WTC11 (cell line): Measurements from ENCODE around the gene ATP2B2. TPM values are rescaled to one million over a fixed set of nuclear protein-coding genes. Genes with fewer than 3 reads are reported as not detected.

Source experiments
- ATAC-seq: fragments of 200-7000 bp; cut with Tn5 transposase; 2 replicates; pipeline ENCODE4 v1.10.0; 2021; ENCODE audit warnings: mild to moderate bottlenecking, moderate library complexity
- CTCF ChIA-PET: fragments of 300-600 bp; sonication (Branson Sonifier 250); formaldehyde crosslinking; loops from one replicate; lab custom pipeline; 2021; ENCODE audit warnings: antibody characterized with exemption; lab: Charles Lee
- POLR2A ChIA-PET: fragments of 350-600 bp; sonication (Branson Sonifier 250); formaldehyde crosslinking; loops from one replicate; lab custom pipeline; 2021; ENCODE audit warnings: antibody characterized with exemption; lab: Charles Lee
- DNase-seq: peaks from one replicate; pipeline ENCODE4 v3.0.0; 2021; ENCODE audit warnings: low spot score
- H3K27ac Mint-ChIP-seq: 2 replicates; pipeline ENCODE4 v1.8.0; 2021; ENCODE audit warnings: mixed read lengths
- H3K27me3 Mint-ChIP-seq: 2 replicates; pipeline ENCODE4 v1.8.0; 2021; ENCODE audit warnings: low read depth, mild to moderate bottlenecking, moderate library complexity, mixed read lengths
- H3K36me3 Mint-ChIP-seq: 2 replicates; pipeline ENCODE4 v1.8.0; 2021; ENCODE audit warnings: mixed read lengths
- H3K4me1 Mint-ChIP-seq: 2 replicates; pipeline ENCODE4 v1.8.0; 2022; ENCODE audit warnings: mixed read lengths
- H3K4me3 Mint-ChIP-seq: 2 replicates; pipeline ENCODE4 v1.8.0; 2021; ENCODE audit warnings: mild to moderate bottlenecking, moderate library complexity, mixed read lengths
- H3K9me3 Mint-ChIP-seq: 2 replicates; pipeline ENCODE4 v1.8.0; 2021; ENCODE audit warnings: mixed read lengths
- ATF1 ChIP-seq: sonication (generic); formaldehyde crosslinking; IDR thresholded peaks from 2 replicates; pipeline ENCODE4 v1.8.1; 2023; ENCODE audit warnings: mild to moderate bottlenecking, moderate library complexity, missing genetic modification reagents
- CREB1 ChIP-seq: sonication (generic); formaldehyde crosslinking; IDR thresholded peaks from 2 replicates; pipeline ENCODE4 v1.8.0; 2023; ENCODE audit warnings: mild to moderate bottlenecking, missing genetic modification reagents
- CREM ChIP-seq: sonication (generic); formaldehyde crosslinking; IDR thresholded peaks from 2 replicates; pipeline ENCODE4 v1.8.1; 2022; ENCODE audit warnings: mild to moderate bottlenecking, missing genetic modification reagents, moderate library complexity
- E2F5 ChIP-seq: sonication (generic); formaldehyde crosslinking; IDR thresholded peaks from 2 replicates; pipeline ENCODE4 v1.8.1; 2022; ENCODE audit warnings: mild to moderate bottlenecking, moderate library complexity, missing genetic modification reagents
- ELF4 ChIP-seq: sonication (generic); formaldehyde crosslinking; IDR thresholded peaks from 2 replicates; pipeline ENCODE4 v1.8.1; 2022; ENCODE audit warnings: low read depth, mild to moderate bottlenecking, moderate library complexity, missing genetic modification reagents
- FOXP1 ChIP-seq: sonication (generic); formaldehyde crosslinking; IDR thresholded peaks from 2 replicates; pipeline ENCODE4 v1.8.0; 2022; ENCODE audit warnings: missing genetic modification reagents, mild to moderate bottlenecking, moderate library complexity, borderline replicate concordance
- JUN ChIP-seq: sonication (generic); formaldehyde crosslinking; IDR thresholded peaks from 2 replicates; pipeline ENCODE4 v1.8.0; 2023; ENCODE audit warnings: mild to moderate bottlenecking, missing genetic modification reagents
- MAX ChIP-seq: sonication (generic); formaldehyde crosslinking; IDR thresholded peaks from 2 replicates; pipeline ENCODE4 v1.8.0; 2022; ENCODE audit warnings: mild to moderate bottlenecking, missing genetic modification reagents
- MXD4 ChIP-seq: fragments of 250-450 bp; sonication (Bioruptor Pico); IDR thresholded peaks from 2 replicates; pipeline ENCODE4 v1.8.0; 2021; ENCODE audit warnings: mild to moderate bottlenecking, moderate library complexity, borderline replicate concordance
- NR2C2 ChIP-seq: sonication (generic); formaldehyde crosslinking; IDR thresholded peaks from 2 replicates; pipeline ENCODE4 v1.8.0; 2022; ENCODE audit warnings: mild to moderate bottlenecking, missing genetic modification reagents
- NR3C1 ChIP-seq: sonication (generic); formaldehyde crosslinking; conservative IDR thresholded peaks from 2 replicates; pipeline ENCODE4 v1.8.1; 2023; ENCODE audit warnings: low read depth, mild to moderate bottlenecking, missing genetic modification reagents
- SOX15 ChIP-seq: fragments of 250-450 bp; sonication (Bioruptor Pico); IDR thresholded peaks from 2 replicates; pipeline ENCODE4 v1.9.0; 2021; ENCODE audit warnings: mild to moderate bottlenecking
- SP1 ChIP-seq: sonication (generic); formaldehyde crosslinking; conservative IDR thresholded peaks from 2 replicates; pipeline ENCODE4 v1.8.1; 2022; ENCODE audit warnings: missing genetic modification reagents
- TCF7 ChIP-seq: sonication (generic); formaldehyde crosslinking; IDR thresholded peaks from 2 replicates; pipeline ENCODE4 v1.8.0; 2022; ENCODE audit warnings: mild to moderate bottlenecking, low read depth, missing genetic modification reagents, moderate library complexity
- TEAD4 ChIP-seq: sonication (generic); formaldehyde crosslinking; IDR thresholded peaks from 2 replicates; pipeline ENCODE4 v1.8.0; 2022; ENCODE audit warnings: mild to moderate bottlenecking, missing genetic modification reagents
- USF2 ChIP-seq: sonication (generic); formaldehyde crosslinking; IDR thresholded peaks from 2 replicates; pipeline ENCODE4 v1.8.1; 2023; ENCODE audit warnings: mild to moderate bottlenecking, missing genetic modification reagents, moderate library complexity
- ZNF138 ChIP-seq: sonication (generic); formaldehyde crosslinking; conservative IDR thresholded peaks from 2 replicates; pipeline ENCODE4 v1.8.1; 2022; ENCODE audit warnings: mild to moderate bottlenecking, moderate library complexity, missing genetic modification reagents
- ZNF263 ChIP-seq: sonication (generic); formaldehyde crosslinking; IDR thresholded peaks from 2 replicates; pipeline ENCODE4 v1.8.1; 2022; ENCODE audit warnings: low read depth, mild to moderate bottlenecking, moderate library complexity, missing genetic modification reagents
- ZNF416 ChIP-seq: fragments of 250-450 bp; sonication (Bioruptor Pico); IDR thresholded peaks from 2 replicates; pipeline ENCODE4 v1.9.0; 2021; ENCODE audit warnings: mild to moderate bottlenecking, inconsistent platforms
- total RNA-seq: library from RNA; stranded (reverse); gene quantifications from 3 replicates; pipeline ENCODE4 v1.2.3, GENCODE V29; 2021
- TF ChIP-seq, protein P1 (sequence below): fragments of 250-450 bp; sonication (Bioruptor Pico); IDR thresholded peaks from 2 replicates; pipeline ENCODE4 v2.1.2; 2022; ENCODE audit warnings: mild to moderate bottlenecking, moderate library complexity
- TF ChIP-seq, protein P2 (sequence below): sonication (generic); formaldehyde crosslinking; IDR thresholded peaks from 2 replicates; pipeline ENCODE4 v1.8.0; 2022; ENCODE audit warnings: mild to moderate bottlenecking, missing genetic modification reagents
- TF ChIP-seq, protein P3 (sequence below): sonication (generic); formaldehyde crosslinking; IDR thresholded peaks from 2 replicates; pipeline ENCODE4 v1.8.1; 2023; ENCODE audit warnings: mild to moderate bottlenecking, missing genetic modification reagents, moderate library complexity
- TF ChIP-seq, protein P4 (sequence below): fragments of 200-600 bp; IDR thresholded peaks from 2 replicates; pipeline ENCODE4 v1.8.0; 2022; ENCODE audit warnings: antibody characterized with exemption
- TF ChIP-seq, protein P5 (sequence below): sonication (generic); formaldehyde crosslinking; conservative IDR thresholded peaks from 2 replicates; pipeline ENCODE4 v1.8.1; 2022; ENCODE audit warnings: mild to moderate bottlenecking, missing genetic modification reagents
- TF ChIP-seq, protein P6 (sequence below): sonication (generic); formaldehyde crosslinking; IDR thresholded peaks from 2 replicates; pipeline ENCODE4 v1.8.1; 2023; ENCODE audit warnings: mild to moderate bottlenecking, missing genetic modification reagents, borderline replicate concordance

ATP2B2 gene
- total RNA-seq, 1 experiment from 2014 or later, result 0.48 TPM

GRCh38 chr3:10379961-10380360 is 125.4 kb downstream of the ATP2B2 start (continued):
- no peak for TF ChIP-seq SOX15
- no peak for TF ChIP-seq NR3C1 (CRISPR knock-in tag)
- no peak for TF ChIP-seq CREM (CRISPR knock-in tag)
- no peak for TF ChIP-seq MXD4

DNA sequence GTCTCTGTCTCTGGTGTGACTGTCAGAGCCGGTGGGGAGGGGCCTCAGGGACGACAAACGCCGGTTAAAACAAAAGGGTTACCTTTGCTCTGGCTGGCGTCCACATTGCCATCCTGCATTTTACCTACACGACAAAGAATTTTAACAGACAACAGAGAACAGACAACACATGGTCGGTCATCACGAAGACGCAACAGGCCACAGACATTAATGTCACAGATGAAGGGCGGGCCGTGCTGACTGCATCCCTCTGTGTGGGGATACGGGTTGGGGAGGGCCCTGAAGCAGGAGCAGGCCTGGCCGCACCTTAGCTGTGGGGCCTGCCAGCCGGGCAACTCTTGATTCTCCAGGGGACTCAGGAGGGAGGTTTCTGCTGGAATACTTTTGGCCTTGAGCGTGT is 126.2 kb downstream of the ATP2B2 start:
- H3K36me3 Mint-ChIP-seq, result no peaks in the 10 kb centered on the region
- POLR2A ChIA-PET, result no interaction called here
- TF ChIP-seq, protein P1, sequence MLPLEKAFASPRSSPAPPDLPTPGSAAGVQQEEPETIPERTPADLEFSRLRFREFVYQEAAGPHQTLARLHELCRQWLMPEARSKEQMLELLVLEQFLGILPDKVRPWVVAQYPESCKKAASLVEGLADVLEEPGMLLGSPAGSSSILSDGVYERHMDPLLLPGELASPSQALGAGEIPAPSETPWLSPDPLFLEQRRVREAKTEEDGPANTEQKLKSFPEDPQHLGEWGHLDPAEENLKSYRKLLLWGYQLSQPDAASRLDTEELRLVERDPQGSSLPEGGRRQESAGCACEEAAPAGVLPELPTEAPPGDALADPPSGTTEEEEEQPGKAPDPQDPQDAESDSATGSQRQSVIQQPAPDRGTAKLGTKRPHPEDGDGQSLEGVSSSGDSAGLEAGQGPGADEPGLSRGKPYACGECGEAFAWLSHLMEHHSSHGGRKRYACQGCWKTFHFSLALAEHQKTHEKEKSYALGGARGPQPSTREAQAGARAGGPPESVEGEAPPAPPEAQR, result no peak
- no peak for TF ChIP-seq MXD4
- TF ChIP-seq, protein P2, sequence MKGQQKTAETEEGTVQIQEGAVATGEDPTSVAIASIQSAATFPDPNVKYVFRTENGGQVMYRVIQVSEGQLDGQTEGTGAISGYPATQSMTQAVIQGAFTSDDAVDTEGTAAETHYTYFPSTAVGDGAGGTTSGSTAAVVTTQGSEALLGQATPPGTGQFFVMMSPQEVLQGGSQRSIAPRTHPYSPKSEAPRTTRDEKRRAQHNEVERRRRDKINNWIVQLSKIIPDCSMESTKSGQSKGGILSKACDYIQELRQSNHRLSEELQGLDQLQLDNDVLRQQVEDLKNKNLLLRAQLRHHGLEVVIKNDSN (CRISPR knock-in tag), result no peak
- no peak for TF ChIP-seq ZNF263
- no peak for TF ChIP-seq ZNF138 (CRISPR knock-in tag)
- TF ChIP-seq TCF7 (CRISPR knock-in tag), result no peak
- no peak for TF ChIP-seq CREB1 (CRISPR knock-in tag)
- no peak for ATAC-seq
- no peaks in the 10 kb centered on the region for H3K27me3 Mint-ChIP-seq
- H3K9me3 Mint-ChIP-seq, result no peaks in the 10 kb centered on the region
- no peak for DNase-seq
- CTCF ChIA-PET, result no interaction called here
- H3K27ac Mint-ChIP-seq, result no peak overlapping the region; the same call in 1 of the 2 replicates
- H3K4me3 Mint-ChIP-seq, result no peak overlapping the region
- peaks cover 29% of the 10 kb centered on the region for H3K4me1 Mint-ChIP-seq

DNA sequence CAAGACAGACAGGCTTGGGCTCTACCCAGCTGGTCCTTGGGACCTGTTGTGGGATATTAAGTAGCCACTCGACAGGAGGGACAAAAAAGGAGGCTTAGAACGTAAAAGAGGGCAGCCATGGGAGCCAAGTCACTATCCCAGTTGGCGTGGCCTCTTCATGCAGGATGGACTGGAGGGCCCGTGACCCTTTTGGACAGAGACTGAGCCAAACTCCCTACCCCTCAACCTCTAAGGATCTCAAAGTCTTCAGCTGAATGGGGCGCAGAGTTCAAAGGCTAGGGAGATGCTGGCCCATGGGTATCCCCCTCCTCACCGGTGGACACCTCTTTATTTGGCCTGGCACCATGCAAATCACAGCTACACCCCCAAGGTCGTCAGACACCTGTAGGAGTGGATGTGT is 126.6 kb downstream of the ATP2B2 start:
- Mint-ChIP-seq H3K9me3 (no peaks in the 10 kb centered on the region), H3K4me1 (peaks cover 29% of the 10 kb centered on the region), H3K27me3 (no peaks in the 10 kb centered on the region), H3K36me3 (no peaks in the 10 kb centered on the region), H3K4me3 (no peak overlapping the region), H3K27ac (no peak overlapping the region)
- ATAC-seq (no peak), DNase-seq (no peak)
- ChIA-PET POLR2A (no interaction called here), CTCF (no interaction called here)
- TF ChIP-seq, protein P3, sequence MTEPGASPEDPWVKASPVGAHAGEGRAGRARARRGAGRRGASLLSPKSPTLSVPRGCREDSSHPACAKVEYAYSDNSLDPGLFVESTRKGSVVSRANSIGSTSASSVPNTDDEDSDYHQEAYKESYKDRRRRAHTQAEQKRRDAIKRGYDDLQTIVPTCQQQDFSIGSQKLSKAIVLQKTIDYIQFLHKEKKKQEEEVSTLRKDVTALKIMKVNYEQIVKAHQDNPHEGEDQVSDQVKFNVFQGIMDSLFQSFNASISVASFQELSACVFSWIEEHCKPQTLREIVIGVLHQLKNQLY (CRISPR knock-in tag), result no peak
- TF ChIP-seq SP1 (CRISPR knock-in tag) (no peak), ZNF138 (CRISPR knock-in tag) (no peak), USF2 (no peak), FOXP1 (no peak), MAX (CRISPR knock-in tag) (no peak), ZNF416 (no peak), NR2C2 (CRISPR knock-in tag) (no peak), E2F5 (CRISPR knock-in tag) (no peak), ELF4 (CRISPR knock-in tag) (no peak), JUN (CRISPR knock-in tag) (no peak), ATF1 (CRISPR knock-in tag) (no peak), TEAD4 (no peak)
- TF ChIP-seq, protein P4, sequence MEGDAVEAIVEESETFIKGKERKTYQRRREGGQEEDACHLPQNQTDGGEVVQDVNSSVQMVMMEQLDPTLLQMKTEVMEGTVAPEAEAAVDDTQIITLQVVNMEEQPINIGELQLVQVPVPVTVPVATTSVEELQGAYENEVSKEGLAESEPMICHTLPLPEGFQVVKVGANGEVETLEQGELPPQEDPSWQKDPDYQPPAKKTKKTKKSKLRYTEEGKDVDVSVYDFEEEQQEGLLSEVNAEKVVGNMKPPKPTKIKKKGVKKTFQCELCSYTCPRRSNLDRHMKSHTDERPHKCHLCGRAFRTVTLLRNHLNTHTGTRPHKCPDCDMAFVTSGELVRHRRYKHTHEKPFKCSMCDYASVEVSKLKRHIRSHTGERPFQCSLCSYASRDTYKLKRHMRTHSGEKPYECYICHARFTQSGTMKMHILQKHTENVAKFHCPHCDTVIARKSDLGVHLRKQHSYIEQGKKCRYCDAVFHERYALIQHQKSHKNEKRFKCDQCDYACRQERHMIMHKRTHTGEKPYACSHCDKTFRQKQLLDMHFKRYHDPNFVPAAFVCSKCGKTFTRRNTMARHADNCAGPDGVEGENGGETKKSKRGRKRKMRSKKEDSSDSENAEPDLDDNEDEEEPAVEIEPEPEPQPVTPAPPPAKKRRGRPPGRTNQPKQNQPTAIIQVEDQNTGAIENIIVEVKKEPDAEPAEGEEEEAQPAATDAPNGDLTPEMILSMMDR, result no peak
- TF ChIP-seq, protein P5, sequence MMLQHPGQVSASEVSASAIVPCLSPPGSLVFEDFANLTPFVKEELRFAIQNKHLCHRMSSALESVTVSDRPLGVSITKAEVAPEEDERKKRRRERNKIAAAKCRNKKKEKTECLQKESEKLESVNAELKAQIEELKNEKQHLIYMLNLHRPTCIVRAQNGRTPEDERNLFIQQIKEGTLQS (CRISPR knock-in tag), result no peak
- TF ChIP-seq, protein P6, sequence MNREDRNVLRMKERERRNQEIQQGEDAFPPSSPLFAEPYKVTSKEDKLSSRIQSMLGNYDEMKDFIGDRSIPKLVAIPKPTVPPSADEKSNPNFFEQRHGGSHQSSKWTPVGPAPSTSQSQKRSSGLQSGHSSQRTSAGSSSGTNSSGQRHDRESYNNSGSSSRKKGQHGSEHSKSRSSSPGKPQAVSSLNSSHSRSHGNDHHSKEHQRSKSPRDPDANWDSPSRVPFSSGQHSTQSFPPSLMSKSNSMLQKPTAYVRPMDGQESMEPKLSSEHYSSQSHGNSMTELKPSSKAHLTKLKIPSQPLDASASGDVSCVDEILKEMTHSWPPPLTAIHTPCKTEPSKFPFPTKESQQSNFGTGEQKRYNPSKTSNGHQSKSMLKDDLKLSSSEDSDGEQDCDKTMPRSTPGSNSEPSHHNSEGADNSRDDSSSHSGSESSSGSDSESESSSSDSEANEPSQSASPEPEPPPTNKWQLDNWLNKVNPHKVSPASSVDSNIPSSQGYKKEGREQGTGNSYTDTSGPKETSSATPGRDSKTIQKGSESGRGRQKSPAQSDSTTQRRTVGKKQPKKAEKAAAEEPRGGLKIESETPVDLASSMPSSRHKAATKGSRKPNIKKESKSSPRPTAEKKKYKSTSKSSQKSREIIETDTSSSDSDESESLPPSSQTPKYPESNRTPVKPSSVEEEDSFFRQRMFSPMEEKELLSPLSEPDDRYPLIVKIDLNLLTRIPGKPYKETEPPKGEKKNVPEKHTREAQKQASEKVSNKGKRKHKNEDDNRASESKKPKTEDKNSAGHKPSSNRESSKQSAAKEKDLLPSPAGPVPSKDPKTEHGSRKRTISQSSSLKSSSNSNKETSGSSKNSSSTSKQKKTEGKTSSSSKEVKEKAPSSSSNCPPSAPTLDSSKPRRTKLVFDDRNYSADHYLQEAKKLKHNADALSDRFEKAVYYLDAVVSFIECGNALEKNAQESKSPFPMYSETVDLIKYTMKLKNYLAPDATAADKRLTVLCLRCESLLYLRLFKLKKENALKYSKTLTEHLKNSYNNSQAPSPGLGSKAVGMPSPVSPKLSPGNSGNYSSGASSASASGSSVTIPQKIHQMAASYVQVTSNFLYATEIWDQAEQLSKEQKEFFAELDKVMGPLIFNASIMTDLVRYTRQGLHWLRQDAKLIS, result no peak
